ENCODE results near the gene STAT2.
A peak's percentile ranks its signal among the peaks of the same experiment; 100 is the strongest.
"Not testable (repeated sequence)": the region's sequence is repeated elsewhere in the genome, so short reads cannot be mapped to it uniquely, and the experiment has no call there.

STAT2 gene

GRCh38 chr12:56359851-56360767 lies at the start of gene STAT2:
Gene STAT2 (minus strand): TSS chr12:56360107. CDS start chr12:56356571, 3,536 bp downstream.
- DNase-seq, result peak; percentile 98

- no peak for DNase-seq
Observed at GRCh38 chr12:56408799-56409417, 49.0 kb upstream of the STAT2 start.

GRCh38 chr12:56404227-56404626 lies 44.3 kb upstream of the STAT2 start:
- not testable (repeated sequence) for DNase-seq

- DNase-seq, result not testable (repeated sequence)
Observed at GRCh38 chr12:56401612-56402011, 41.7 kb upstream of the STAT2 start.

GRCh38 chr12:56401125-56401524 lies 41.2 kb upstream of the STAT2 start:
- not testable (repeated sequence) for DNase-seq

GRCh38 chr12:56399466-56399865 lies 39.6 kb upstream of the STAT2 start:
- DNase-seq, result not testable (repeated sequence)

GRCh38 chr12:56398324-56398723 lies 38.4 kb upstream of the STAT2 start:
- no peak for DNase-seq

GRCh38 chr12:56392331-56392730 lies 32.4 kb upstream of the STAT2 start:
- DNase-seq, result no peak

- DNase-seq, result no peak
Observed at GRCh38 chr12:56391721-56392120, 31.8 kb upstream of the STAT2 start.

GRCh38 chr12:56389412-56389811 lies 29.5 kb upstream of the STAT2 start:
- no peak for DNase-seq

GRCh38 chr12:56387152-56387736 lies 27.3 kb upstream of the STAT2 start:
- no peak for DNase-seq

GRCh38 chr12:56385873-56386272 lies 26.0 kb upstream of the STAT2 start:
- no peak for DNase-seq

GRCh38 chr12:56382611-56383010 lies 22.7 kb upstream of the STAT2 start:
- DNase-seq, result no peak

GRCh38 chr12:56377989-56378316 lies 18.0 kb upstream of the STAT2 start:
- no peak for DNase-seq

GRCh38 chr12:56377310-56377988 lies 17.5 kb upstream of the STAT2 start:
- no peak for DNase-seq

GRCh38 chr12:56375598-56376434 lies 15.9 kb upstream of the STAT2 start:
- DNase-seq, result no peak

GRCh38 chr12:56374726-56375597 lies 15.1 kb upstream of the STAT2 start:
- no peak for DNase-seq

GRCh38 chr12:56373515-56373914 lies 13.6 kb upstream of the STAT2 start:
- no peak for DNase-seq

- DNase-seq, result no peak
Observed at GRCh38 chr12:56366948-56367347, 7.0 kb upstream of the STAT2 start.

- DNase-seq, result no peak
Observed at GRCh38 chr12:56362130-56363059, 2.5 kb upstream of the STAT2 start, which contains the start of gene APOF. Gene APOF (minus strand): TSS chr12:56362857. CDS start chr12:56362745, 112 bp downstream.

All from NCI-H2171 (cell line).